ENCODE results near the gene PITPNM1.
"Not testable (repeated sequence)": the region's sequence is repeated elsewhere in the genome, so short reads cannot be mapped to it uniquely, and the experiment has no call there.

Gene PITPNM1

DNA sequence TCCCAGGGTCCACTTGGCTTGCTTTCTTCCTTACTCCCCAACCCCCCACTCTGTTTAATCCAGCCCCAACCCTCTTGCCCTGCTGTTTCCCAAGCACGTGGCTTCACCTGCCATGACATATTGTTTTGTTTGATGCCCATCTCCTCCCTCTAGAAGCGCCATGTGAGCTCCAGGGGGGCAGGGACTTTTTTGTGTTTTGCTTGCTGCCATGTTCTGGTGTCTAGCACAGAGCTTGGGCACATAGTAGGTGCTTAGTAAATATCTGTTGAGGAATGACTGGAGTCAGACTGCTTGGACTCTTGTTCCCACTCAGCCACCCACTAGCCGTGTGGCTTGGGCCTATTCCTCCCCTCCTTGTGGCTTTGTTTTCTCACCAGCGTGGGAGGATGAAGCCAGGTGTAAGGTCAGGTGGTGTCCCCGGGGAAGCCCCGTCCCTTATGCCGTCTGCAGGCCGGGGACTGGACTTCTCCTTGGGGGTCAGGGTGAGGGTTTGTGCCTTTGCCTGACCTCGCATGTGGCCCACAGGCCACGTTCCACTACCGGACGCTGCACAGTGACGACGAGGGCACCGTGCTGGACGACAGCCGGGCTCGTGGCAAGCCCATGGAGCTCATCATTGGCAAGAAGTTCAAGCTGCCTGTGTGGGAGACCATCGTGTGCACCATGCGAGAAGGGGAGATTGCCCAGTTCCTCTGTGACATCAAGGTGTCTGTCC lies 18.5 kb downstream of the PITPNM1 start:
- no peak for DNase-seq

GRCh38 chr11:67485873-67486361 lies 19.2 kb downstream of the PITPNM1 start:
- not testable (repeated sequence) for DNase-seq

DNA sequence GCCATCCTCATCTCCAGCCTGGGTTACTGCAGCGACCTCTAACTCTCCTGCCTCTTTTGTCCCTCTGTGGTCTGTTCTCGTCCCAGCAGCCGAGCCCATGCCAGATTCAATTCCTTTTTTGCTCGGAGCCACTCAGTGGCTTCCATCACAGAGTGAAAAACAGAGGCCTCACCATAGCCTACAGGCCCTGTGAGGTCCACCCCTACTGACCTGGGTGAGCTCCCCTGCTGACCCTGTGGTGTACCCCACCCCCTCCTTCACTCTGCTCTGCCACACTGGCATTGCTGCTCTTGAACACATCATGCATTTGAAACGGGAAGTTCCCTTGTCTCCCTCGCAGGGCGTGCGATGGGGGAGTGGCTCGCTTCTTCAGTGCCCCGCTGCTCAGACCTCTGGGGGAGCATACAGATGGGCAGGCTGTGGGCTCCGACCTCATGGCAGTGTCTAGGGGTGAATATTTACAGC lies 20.3 kb downstream of the PITPNM1 start:
- DNase-seq, result no peak

DNA sequence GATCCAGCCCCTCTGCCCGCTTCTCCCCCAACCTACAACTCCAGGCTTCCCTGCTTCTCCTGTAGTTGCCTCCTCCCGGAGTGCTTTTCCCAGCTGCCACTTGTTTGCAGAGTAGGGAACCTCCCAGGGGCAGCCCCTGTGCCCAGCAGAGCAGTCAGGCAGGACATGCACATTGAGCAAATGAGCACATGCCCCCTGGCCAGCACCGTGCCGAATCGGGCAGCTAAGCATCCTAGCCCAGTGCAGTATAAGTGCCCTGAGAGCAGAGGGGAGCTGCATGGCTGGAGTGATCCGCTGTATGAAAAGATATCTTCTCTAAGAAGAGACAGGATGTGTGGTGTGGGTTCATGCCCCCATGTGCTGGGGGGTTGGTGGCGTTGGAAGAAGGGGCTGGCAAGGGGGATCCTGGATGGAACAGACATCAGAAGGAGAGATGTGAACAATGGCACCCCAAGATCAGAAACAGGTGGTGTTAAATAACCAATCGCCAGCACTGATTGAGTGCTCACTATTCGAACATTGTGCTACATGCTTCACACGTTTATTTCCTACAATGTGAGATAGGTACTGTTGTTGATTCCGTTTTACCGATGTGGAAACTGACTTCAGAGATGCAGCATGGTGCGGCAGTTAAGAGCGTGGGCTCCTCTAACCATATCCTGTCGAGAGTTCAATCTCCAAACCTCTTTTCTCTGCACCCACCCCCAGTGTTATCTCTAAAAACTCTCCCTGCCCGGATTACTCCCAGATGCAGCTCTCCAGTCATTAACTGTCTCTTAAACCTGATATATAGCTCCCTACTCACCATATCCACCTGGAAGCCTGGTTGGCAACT lies 21.1 kb downstream of the PITPNM1 start:
- no peak for DNase-seq

DNA sequence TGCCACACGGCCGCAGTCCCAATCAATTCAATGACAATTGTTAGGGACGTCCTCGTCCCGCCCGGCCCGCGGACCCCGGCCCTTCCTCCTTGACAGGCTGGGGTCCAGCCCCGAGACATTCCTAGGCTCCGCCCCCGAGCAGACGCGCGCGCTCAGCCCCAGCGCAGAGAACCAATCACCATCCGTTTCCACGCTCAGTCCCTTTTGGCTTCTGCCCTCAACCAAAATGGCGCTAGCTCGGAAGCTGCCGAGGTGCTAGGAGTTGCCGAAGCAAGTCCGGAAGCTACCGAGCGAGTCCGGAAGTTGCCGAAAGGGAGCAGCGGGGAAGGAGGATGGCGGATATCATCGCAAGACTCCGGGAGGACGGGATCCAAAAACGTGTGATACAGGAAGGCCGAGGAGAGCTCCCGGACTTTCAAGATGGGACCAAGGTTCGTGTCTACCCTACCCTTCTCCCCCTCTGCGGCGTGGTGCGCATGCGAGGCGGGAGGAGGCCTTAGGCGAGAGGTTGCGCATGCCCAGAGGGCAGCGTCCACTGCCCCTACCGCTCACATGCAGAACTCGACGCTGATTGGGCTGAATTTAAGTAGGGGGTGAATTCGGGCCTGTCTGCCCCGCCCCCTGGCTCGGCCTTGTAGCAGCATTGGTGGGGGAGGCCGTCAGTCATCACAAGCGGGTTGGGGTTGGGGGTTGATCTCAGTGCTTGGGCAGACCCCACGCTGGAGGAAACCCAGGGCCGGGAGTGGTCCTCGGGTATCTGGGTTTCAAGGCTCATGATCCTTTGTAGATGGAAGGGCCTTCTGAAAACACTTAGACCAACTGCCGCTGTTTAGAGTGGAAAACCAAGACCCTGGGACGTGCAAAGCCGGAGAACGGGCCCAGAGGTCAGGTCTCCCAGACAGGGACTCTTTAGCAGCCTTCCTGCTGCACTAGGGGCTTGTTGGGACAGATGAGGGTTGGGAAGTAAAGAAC lies 22.1 kb downstream of the PITPNM1 start, which contains the start of gene AIP:
AIP (plus strand) TSS at position 200 of the 972 bp plus-strand sequence; CDS start at position 333, 133 bp downstream.
- peak; percentile 99 for DNase-seq

DNA sequence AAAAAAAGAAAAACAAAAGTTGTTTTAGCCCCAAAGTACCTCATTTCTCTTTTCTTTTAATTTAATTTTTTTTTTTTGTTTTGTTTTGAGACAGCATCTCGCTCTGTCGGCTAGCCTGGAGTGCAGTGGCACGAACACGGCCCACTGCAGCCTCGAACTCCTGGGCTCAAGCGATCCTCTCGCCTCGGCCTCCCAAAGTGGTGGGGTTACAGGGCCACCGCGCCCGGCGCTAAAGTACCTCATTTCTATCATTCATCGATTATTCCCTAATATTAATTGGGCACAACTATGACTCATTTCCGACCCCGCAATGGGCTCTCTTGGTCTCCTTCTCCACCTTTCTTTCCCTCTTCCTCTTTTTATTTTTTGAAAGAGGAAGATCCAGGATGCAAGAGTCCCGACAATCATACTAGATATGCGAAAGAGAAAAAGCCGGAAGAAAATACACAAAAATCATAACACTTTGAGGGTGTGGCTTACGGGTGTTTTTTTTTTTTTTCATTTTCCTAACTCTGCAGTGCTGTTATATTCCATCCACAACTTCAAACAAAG lies 22.8 kb downstream of the PITPNM1 start:
- no peak for DNase-seq

GRCh38 chr11:67477344-67478050 lies 27.7 kb downstream of the PITPNM1 start:
- DNase-seq, result not testable (repeated sequence)

DNA sequence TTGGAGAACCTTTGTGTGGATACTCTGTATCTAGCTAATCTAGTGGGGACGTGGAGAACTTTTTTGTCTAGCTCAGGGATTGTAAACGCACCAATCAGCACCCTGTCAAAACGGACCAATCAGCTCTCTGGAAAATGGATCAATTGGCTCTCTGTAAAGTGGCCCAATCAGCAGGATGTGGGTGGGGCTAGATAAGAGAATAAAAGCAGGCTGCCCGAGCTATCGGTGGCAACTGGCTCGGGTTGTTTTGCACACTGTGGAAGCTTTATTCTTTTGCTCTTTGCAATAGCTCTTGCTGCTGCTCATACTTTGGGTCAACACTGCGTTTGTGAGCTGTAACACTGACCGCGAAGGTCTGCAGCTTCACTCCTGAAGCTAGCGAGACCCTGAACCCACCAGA lies 28.5 kb downstream of the PITPNM1 start:
- not testable (repeated sequence) for DNase-seq

GRCh38 chr11:67472882-67473281 lies 32.3 kb downstream of the PITPNM1 start:
- DNase-seq, result no peak

GRCh38 chr11:67470337-67471002 lies 34.7 kb downstream of the PITPNM1 start:
- DNase-seq, result no peak

- no peak for DNase-seq
Observed at GRCh38 chr11:67469508-67469811, 35.7 kb downstream of the PITPNM1 start.

- DNase-seq, result peak; percentile 85
Observed at GRCh38 chr11:67468759-67469507, 36.2 kb downstream of the PITPNM1 start, which contains the start of gene TMEM134. Gene TMEM134, minus strand, starts transcription at chr11:67469251. Its CDS starts 59 bp downstream, at chr11:67469192.

DNA sequence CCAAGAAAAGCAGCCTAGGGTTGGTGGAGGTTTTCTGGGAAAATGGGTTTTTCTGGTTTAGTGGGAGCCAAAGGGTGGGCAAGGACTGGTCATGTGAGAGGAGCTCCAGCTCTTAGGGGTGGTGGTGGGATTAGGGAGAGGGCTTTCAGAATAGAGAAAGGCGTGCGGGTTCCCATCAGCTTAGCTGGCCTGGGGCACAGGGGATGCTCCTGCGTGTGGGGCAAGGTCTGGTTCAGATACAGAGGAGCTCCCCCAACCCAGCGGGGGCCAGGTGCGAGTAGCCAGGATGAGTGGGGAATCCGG lies 36.8 kb downstream of the PITPNM1 start:
- peak; percentile 42 for DNase-seq

DNA sequence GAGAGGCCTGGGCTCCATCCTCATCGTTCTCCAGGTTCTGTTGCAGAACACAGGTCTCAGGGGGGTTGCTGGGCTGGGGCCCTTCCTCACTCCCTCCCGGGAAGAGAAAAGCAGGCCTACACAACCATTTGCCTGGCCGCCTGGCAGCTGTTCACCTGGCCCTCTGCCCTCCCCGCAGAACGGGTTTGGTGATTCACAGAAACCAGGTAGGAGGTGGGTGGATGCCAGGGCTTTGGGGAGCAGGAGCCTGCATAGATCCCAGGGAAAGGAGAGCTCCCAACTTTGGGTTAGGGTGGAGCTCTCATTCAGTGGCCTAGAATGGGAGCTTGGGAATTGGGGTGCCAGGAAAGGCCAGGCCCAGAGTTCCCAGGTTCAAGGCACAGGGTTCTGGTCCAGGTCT lies 37.1 kb downstream of the PITPNM1 start:
- peak; percentile 75 for DNase-seq

GRCh38 chr11:67466962-67467771 lies 38.0 kb downstream of the PITPNM1 start:
- DNase-seq, result no peak

- DNase-seq, result no peak
Observed at GRCh38 chr11:67466367-67466766, 38.8 kb downstream of the PITPNM1 start.

DNA sequence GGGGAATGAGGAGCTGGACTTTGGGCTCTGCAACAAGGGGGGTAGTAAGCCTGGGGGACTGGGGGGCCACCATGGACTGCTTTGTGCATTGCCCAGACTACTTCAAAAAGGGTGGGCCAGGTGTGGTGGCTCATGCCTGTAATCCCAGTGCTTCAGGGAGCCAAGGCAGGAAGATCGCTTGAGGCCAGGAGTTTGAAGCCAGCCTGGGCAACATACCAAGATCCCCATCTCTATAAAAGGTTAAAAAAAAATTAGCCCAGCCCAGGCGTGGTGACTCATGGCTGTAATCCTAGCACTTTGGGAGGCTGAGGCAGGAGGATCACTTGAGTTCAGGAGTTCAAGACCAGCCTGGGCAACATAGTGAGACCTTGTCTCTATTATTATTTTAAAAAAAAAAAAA lies 39.6 kb downstream of the PITPNM1 start:
- DNase-seq, result not testable (repeated sequence)

DNA sequence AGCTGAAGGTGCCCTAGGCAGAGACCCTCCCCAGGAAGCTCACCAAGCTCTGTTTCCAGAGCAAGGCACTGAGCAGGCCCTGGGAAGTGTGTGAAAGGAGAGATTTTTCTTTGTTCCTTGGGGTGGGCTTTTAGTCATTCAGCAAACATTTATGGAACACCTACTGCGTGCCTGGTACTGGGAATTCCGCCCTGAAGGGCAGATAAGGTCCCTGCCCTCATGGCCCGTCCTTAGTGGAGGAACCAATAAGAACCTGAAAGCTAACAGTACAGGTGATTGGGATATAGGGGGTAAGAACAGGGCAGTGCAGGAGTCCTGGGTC lies 40.0 kb downstream of the PITPNM1 start:
- DNase-seq, result peak; percentile 31

- DNase-seq, result peak; percentile 93
Observed at GRCh38 chr11:67464411-67465188, 40.6 kb downstream of the PITPNM1 start.

Measured in NCI-H2171 treated with DMSO at 0.1 percent for 48 hours (cell line).